HG03095 (cell line): ENCODE measurements around the gene ABTB2.
A peak's percentile ranks its signal among the peaks of the same experiment; 100 is the strongest.

Experiments
- ATAC-seq: cut with Tn5 transposase; IDR thresholded peaks from one replicate; pipeline ENCODE4 v1.9.1; 2021; ENCODE audit warnings: moderate library complexity; ENCODE audit not compliant: unreplicated experiment

Gene ABTB2

GRCh38 chr11:34296412-34296811 is 61.4 kb downstream of the ABTB2 start:
- no peak for ATAC-seq

DNA sequence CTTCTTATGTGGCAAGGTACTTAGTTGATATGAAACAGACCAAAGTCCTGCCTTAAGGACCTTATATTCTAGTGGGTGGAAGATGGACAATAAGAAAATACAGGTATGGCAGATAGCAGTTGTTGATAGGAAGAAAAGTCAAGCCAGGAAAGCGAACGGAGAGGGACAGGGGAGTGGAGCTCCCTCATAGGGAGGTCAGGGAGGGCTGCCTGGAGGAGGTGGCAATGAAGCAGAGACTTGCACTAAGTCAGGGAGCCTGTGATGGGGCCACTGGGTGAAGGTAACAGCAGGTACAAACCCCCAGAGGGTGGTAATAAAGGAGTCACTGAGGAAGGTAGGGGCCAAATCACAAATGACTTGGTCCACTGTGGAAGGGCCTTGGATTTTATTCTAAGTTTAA is 65.3 kb downstream of the ABTB2 start:
- no peak for ATAC-seq

- no peak for ATAC-seq
Measured at GRCh38 chr11:34292111-34292510, 65.7 kb downstream of the ABTB2 start.

- ATAC-seq, result no peak
Measured at GRCh38 chr11:34290926-34291325, 66.9 kb downstream of the ABTB2 start.

DNA sequence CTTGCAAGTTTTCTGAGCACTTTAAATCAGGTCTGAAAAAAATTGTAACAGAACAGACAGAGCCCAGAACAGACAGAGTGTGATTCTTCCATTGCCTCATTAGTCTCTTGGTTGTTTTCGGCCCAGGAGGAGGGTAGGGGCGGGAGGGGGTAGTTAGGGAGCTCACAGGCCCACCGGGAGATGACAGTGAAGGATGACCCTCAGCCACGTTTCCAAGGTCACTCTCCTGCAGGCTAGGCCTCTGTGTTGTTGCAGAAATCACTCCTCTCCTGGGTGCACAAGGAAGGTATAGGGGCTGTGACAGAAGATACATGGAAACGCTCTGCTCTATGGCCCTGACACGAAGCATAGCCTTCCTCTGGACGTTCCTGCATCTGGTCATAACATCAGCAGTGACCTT is 69.3 kb downstream of the ABTB2 start:
- no peak for ATAC-seq

DNA sequence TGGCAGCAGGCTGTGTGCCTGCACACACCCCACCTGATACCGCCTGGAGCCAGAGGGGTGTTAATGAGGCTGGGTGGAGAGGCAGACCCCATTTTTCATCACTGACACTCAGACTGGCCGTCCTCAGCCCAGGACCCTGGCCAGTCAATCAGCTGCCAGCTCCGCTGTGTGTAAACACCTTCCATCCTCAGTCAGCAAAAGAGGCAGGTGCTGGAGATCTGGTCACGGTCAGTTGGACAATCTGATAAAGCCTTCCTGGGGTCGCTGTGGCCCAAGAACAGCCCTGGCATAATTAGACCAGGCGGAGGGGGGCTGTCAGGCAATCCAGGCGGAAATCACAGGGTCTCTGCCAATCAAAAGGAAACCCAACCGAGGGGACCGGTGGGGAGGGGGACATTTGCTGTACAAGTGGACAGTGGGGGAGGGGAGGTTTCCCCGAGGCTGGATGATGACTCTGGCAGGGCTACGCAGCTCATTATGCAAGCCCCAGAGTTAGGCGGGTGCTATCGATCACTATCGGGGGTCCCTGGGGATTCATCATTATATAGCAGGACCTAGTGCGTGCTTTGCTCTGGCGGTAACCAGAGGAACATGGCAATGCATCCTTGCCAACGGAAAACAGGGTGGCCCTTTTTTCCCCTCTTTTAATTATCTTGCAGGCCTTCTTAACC is 72.9 kb downstream of the ABTB2 start:
- no peak for ATAC-seq

DNA sequence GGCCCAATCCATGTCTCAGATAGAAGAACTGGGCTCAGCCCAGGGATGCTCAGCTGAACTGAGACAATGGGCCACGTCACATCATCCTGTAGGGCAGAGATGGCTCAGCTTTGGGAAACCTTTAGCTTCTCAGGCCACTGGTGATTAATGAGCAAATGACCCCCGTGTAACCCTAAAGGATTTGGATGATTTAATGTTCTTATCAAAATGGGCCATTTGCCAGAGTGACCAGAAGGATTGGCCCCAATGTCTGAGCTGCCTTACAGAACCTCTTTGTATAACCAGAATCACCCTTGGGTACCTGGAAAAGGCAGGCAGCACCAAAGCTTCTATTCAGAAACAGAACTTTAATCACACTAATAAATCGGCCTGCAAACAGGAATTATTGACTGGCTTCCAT is 73.7 kb downstream of the ABTB2 start:
- ATAC-seq, result no peak

DNA sequence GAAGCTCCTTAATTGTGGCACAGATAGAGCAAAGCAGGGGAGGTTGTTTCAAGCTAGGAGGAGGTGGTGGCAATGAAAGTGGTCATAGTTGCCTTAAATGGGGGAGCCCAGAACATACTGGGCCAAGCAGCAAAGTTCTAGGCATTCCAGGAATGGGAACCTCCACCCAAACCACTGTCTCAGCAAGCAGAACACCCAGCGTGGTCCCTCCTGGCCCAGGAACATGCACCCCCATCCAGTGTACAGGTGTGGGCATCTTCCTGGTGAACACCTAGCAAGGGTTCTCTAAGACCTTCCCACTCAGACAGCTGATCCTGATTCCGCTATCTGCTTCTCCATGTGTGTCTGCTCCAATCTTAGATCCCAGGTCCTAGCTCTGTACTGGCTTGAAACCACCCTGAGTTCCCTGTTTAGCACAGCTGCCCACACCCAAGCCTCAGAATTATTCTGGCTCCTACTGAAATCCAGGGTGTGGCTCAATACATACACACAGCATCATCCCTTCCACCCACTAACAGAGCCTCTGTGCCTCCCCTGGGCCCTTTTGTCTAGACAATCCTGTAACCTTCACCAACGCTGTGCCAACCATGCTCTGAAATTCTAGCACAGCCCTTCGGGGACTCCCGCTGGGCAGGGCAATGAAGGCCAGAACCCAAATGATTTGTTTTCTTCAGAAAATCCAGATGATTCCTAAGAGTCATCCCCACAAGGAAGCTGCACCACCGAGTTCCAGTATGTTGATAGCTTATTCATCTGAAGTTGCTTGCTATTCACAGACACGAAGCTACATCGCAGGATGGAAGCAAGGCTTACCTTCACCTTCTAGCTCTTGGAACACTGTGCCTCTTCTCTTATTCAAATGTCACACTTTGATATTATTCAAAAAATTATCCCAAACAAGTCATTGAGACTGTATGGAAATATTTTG is 76.6 kb downstream of the ABTB2 start:
- no peak for ATAC-seq

DNA sequence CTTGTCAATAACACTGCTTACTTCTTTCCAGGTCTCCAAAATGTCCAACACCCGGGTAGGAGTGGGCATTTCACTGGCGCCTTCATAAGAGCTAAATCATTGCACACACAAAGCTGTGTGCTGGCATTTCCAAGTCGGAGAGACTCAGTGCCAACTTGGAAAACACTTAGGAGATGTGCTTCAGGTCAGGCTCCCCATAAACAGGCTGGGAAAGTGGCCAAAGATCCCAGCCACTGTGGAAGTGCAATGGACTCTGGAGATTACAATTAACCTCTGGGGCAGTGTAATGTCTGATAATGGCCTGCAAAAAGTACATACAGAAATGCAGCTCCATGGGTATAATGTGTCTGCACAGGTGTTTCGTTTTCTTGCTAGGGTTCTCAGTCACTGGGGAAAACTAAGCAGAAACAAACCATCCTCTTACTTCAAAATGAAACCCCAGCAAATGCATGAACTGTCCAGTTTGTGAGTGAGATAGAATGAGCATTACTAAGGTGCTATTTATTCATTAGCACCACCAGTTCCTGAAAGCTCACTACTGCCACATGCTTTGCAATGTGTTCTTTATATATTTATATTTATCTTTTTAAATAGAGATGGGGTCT is 79.0 kb downstream of the ABTB2 start:
- peak; percentile 75 for ATAC-seq

GRCh38 chr11:34278175-34278574 is 79.6 kb downstream of the ABTB2 start:
- no peak for ATAC-seq

DNA sequence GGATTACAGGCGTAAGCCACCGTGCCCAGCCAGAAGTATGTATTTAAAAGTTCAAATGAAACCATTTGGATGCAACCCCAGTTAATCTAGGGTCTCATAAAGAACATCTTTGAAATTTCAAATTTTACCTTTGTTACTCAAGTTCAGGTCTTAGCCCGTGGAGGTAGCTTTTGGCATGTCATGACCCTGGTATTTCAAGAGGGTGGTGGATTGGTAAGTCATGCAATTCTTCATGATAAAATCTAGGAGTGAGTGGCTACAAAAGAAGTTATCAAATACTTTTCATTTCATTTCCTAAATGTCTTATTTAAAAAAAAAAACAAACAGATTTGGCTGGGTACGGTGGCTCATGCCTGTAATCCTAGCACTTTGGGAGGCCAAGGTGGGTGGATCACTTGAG is 80.6 kb downstream of the ABTB2 start:
- no peak for ATAC-seq

DNA sequence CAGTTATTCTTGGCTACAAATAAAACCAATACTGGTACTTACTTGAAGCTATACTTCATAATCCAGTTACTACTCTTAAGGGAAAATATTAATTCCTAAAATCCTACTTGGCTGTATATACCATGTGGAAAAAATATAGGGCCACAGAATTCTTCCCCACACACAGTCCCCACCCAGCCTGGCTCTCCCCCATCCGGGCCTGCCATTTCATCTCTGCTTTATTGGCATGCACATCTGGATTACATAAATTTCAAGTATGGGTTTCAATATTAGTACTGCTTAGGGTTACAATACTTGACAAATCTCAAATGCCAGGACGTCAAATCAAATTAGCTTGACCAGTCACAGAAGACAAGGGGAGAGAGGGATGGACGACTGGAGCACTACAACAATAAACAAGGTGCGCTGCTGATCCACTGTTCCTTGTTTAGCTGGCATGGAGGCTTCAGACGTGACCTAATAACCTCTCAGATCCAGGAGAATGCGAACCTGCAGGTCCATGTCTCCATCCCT is 81.4 kb downstream of the ABTB2 start:
- ATAC-seq, result no peak

GRCh38 chr11:34275486-34275885 is 82.3 kb downstream of the ABTB2 start:
- no peak for ATAC-seq

- no peak for ATAC-seq
Measured at GRCh38 chr11:34274712-34275398, 83.0 kb downstream of the ABTB2 start.

- no peak for ATAC-seq
Measured at GRCh38 chr11:34273099-34273498, 84.7 kb downstream of the ABTB2 start.

- no peak for ATAC-seq
Measured at GRCh38 chr11:34271727-34272126, 86.1 kb downstream of the ABTB2 start.

DNA sequence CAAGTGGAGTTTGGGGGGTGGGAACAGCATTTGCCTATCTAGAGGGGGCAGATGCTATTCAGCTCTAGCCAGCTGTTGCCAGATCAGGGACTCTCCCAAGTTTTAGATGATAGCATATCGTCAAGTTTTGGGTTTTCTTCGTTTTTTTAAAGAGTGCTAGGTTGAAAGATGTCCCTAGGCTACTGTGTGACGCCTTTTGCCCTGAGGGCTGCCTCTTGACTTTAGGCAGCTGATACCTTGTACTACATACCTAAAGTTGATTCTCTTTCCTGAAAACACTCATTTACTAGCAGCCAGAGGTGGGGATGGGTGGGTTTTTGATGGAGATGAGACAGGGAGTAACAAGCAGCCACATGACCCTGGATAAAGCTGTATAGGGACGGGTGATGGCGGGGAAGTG is 87.1 kb downstream of the ABTB2 start:
- ATAC-seq, result no peak

DNA sequence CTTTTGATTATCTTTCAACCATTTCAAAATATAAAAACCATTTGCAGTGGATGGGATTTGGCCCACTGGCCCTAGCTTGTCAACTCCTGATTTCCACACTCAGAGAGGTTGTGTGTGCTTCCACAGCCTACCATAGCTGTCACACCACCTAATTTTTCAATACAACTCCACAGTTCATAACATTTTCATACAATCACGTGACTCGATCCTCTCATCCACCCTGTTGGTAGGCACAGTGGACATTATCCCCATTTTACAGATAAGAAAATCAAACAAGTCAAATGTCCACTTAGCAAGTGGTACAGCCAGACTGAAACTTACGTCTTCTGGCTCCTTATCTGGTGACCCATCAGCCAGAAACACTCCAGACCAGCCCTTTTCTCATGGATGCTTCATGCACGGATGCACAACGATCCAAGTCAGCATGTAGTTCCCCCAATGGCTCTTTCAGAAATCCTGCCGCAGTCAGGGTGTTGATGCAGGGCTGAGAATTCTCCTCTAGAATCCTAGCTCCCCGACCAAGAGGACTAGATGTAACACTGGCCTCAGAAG is 88.0 kb downstream of the ABTB2 start:
- ATAC-seq, result no peak

GRCh38 chr11:34268906-34269430 is 88.8 kb downstream of the ABTB2 start:
- no peak for ATAC-seq

DNA sequence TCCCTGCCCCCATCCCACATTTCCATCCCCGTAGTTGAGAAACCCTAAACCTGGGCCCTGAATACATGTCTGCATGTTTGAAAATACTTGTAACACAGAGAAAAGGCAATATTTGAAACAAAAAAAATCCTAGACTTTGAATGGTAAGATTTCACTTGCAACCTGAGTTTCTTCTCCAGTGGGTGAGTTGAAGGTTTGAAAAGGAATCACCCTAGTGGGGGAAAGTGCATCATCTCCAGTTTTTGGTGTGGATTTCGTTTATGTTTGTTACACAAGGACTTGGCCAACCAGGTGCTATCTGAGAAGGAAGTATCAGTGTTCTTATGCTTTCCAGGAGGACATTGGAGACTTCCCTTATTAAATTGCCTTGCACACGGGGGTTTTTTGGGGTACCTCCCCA is 90.4 kb downstream of the ABTB2 start:
- no peak for ATAC-seq

- ATAC-seq, result no peak
Measured at GRCh38 chr11:34267013-34267412, 90.8 kb downstream of the ABTB2 start.
